Rectal smooth muscle tissue (tissue), 1 donor: ENCODE results near the gene BCDIN3D.
A peak's percentile ranks its signal among the peaks of the same experiment; 100 is the strongest.
"Not testable (repeated sequence)": the region's sequence is repeated elsewhere in the genome, so short reads cannot be mapped to it uniquely, and the experiment has no call there.

Experiments
- H3K27ac ChIP-seq: one replicate; pipeline ENCODE4 v1.7.0; 2013; ENCODE audit warnings: low read depth, low read length, inconsistent platforms
- H3K27me3 ChIP-seq: one replicate; pipeline ENCODE4 v1.7.0; 2013; ENCODE audit warnings: low read length; ENCODE audit not compliant: control insufficient read depth, insufficient read depth
- H3K36me3 ChIP-seq: one replicate; pipeline ENCODE4 v1.7.0; 2013; ENCODE audit warnings: low read length; ENCODE audit not compliant: control insufficient read depth, insufficient read depth
- H3K4me1 ChIP-seq: one replicate; pipeline ENCODE4 v1.7.0; 2013; ENCODE audit warnings: low read length; ENCODE audit not compliant: control insufficient read depth, insufficient read depth
- H3K4me3 ChIP-seq: one replicate; pipeline ENCODE4 v1.7.0; 2013; ENCODE audit warnings: low read length
- H3K9ac ChIP-seq: one replicate; pipeline ENCODE4 v1.7.0; 2013; ENCODE audit warnings: low read length

The BCDIN3D gene

GRCh38 chr12:49865109-49865781 is 22.3 kb upstream of the BCDIN3D start:
- no peaks in the 10 kb centered on the region for H3K4me1 ChIP-seq
- no peak overlapping the region for H3K27ac ChIP-seq
- no peaks in the 10 kb centered on the region for H3K36me3 ChIP-seq
- H3K27me3 ChIP-seq = no peaks in the 10 kb centered on the region
- H3K4me3 ChIP-seq = no peak overlapping the region
- H3K9ac ChIP-seq = no peak overlapping the region

GRCh38 chr12:49864798-49865090 is 21.8 kb upstream of the BCDIN3D start:
- Histone ChIP-seq H3K27me3 (no peaks in the 10 kb centered on the region), H3K27ac (no peak overlapping the region), H3K9ac (no peak overlapping the region), H3K36me3 (no peaks in the 10 kb centered on the region), H3K4me1 (no peaks in the 10 kb centered on the region), H3K4me3 (no peak overlapping the region)

GRCh38 chr12:49863946-49864797 is 21.3 kb upstream of the BCDIN3D start:
- no peak overlapping the region for H3K27ac ChIP-seq

GRCh38 chr12:49860921-49861320 is 18.0 kb upstream of the BCDIN3D start:
- not testable (repeated sequence) for H3K4me3 ChIP-seq, H3K27me3 ChIP-seq, H3K36me3 ChIP-seq, H3K9ac ChIP-seq, H3K27ac ChIP-seq, H3K4me1 ChIP-seq

More at GRCh38 chr12:49863946-49864797, 21.3 kb upstream of the BCDIN3D start:
- Histone ChIP-seq H3K36me3 (no peaks in the 10 kb centered on the region), H3K4me3 (no peak overlapping the region), H3K9ac (no peak overlapping the region), H3K4me1 (no peaks in the 10 kb centered on the region), H3K27me3 (no peaks in the 10 kb centered on the region)

GRCh38 chr12:49855890-49856289 is 13.0 kb upstream of the BCDIN3D start:
- not testable (repeated sequence) for H3K27ac ChIP-seq, H3K4me3 ChIP-seq, H3K27me3 ChIP-seq, H3K4me1 ChIP-seq, H3K36me3 ChIP-seq, H3K9ac ChIP-seq

- Histone ChIP-seq H3K27me3 (no peaks in the 10 kb centered on the region), H3K36me3 (no peaks in the 10 kb centered on the region), H3K27ac (no peak overlapping the region), H3K4me1 (no peaks in the 10 kb centered on the region), H3K9ac (no peak overlapping the region), H3K4me3 (no peak overlapping the region)
These were observed 12.1 kb upstream of the BCDIN3D start for GRCh38 chr12:49854976-49855375.

- Histone ChIP-seq H3K27me3 (no peaks in the 10 kb centered on the region), H3K9ac (no peak overlapping the region), H3K4me1 (no peaks in the 10 kb centered on the region), H3K4me3 (no peak overlapping the region), H3K36me3 (no peaks in the 10 kb centered on the region), H3K27ac (no peak overlapping the region)
These were observed 10.8 kb upstream of the BCDIN3D start for GRCh38 chr12:49853671-49854070.

- H3K4me1 ChIP-seq = peaks cover 5% of the 10 kb centered on the region
- no peak overlapping the region for H3K9ac ChIP-seq
- no peaks in the 10 kb centered on the region for H3K36me3 ChIP-seq
- H3K27me3 ChIP-seq = no peaks in the 10 kb centered on the region
- H3K27ac ChIP-seq = no peak overlapping the region
- H3K4me3 ChIP-seq = no peak overlapping the region
These were observed 4.3 kb upstream of the BCDIN3D start for GRCh38 chr12:49847161-49847560.

GRCh38 chr12:49846032-49846431 is 3.1 kb upstream of the BCDIN3D start:
- Histone ChIP-seq H3K4me1 (peaks cover 5% of the 10 kb centered on the region), H3K9ac (no peak overlapping the region), H3K27me3 (no peaks in the 10 kb centered on the region), H3K4me3 (no peak overlapping the region), H3K27ac (no peak overlapping the region), H3K36me3 (no peaks in the 10 kb centered on the region)

- no peak overlapping the region for H3K27ac ChIP-seq
- no peaks in the 10 kb centered on the region for H3K27me3 ChIP-seq
- no peaks in the 10 kb centered on the region for H3K36me3 ChIP-seq
- H3K4me1 ChIP-seq = peaks cover 5% of the 10 kb centered on the region
- no peak overlapping the region for H3K4me3 ChIP-seq
- no peak overlapping the region for H3K9ac ChIP-seq
These were observed 1.1 kb upstream of the BCDIN3D start for GRCh38 chr12:49843876-49844437.

GRCh38 chr12:49843411-49843810 is 505 bp upstream of the BCDIN3D start:
- peak overlapping the region; percentile 97 for H3K4me3 ChIP-seq
- H3K9ac ChIP-seq = no peak overlapping the region
- H3K27me3 ChIP-seq = no peaks in the 10 kb centered on the region
- peaks cover 5% of the 10 kb centered on the region for H3K4me1 ChIP-seq
- peak overlapping the region; percentile 83 for H3K27ac ChIP-seq
- H3K36me3 ChIP-seq = no peaks in the 10 kb centered on the region

GRCh38 chr12:49838973-49839633 is 3.8 kb downstream of the BCDIN3D start:
- Histone ChIP-seq H3K9ac (no peak overlapping the region), H3K27ac (no peak overlapping the region), H3K4me3 (no peak overlapping the region), H3K27me3 (no peaks in the 10 kb centered on the region), H3K4me1 (peaks cover 5% of the 10 kb centered on the region), H3K36me3 (no peaks in the 10 kb centered on the region)
